HG03045 (cell line): Measurements from ENCODE around the gene KLHL25.
"Not testable (repeated sequence)": the region's sequence is repeated elsewhere in the genome, so short reads cannot be mapped to it uniquely, and the experiment has no call there.

Source experiments
- ATAC-seq: cut with Tn5 transposase; IDR thresholded peaks from one replicate; pipeline ENCODE4 v1.9.1; 2021; ENCODE audit warnings: mild to moderate bottlenecking, moderate library complexity; ENCODE audit not compliant: unreplicated experiment

The KLHL25 gene

DNA sequence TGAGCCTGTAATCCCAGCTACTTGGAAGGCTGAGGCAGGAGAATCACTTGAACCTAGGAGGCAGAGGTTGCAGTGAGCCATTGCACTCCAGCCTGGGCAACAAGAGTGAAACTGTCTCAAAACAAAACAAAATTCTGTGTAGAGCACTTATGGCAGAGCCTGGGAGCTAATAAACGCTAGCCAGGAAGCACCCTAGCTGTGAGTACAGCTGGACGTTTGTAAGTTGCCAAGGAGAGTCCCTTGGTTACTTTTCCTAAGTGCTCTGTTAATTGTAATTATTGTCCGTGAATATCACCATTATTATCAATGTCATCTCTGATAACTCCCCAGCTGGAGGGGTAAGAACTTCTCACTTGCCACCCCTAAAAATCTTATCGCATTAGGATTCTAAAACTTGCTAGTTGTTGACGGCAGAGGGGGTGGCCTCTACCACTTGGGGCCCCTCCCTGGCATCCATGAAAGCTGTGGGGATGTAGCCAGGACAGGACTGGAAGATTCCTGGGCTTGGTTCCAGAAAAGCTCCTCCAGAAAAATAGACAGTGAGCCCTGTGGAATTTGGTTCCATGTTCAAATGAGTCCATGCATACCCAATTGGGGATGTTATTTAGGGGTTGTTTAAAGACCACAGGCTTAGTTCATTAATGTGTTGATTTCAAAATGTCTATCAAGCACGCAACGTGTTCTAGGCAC, 9.9 kb upstream of the KLHL25 start:
- ATAC-seq, result no peak

DNA sequence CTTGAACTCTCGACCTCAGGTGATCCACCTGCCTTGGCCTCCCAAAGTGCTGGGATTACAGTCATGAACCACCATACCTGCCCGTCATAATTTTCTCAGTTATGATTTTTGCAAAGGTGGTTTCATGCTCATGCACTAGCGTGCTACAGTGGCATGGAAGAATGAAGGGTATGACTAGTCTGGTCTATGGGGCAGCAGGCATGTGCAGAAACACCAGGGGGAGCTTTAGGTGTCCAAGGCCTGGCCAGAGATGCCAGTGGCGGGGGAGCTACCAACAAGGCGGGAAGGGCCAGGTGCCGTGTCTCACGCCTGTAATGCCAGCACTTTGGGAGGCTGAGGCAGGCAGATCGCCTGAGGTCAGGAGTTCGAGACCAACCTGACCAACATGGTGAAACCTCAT, 7.9 kb upstream of the KLHL25 start:
- not testable (repeated sequence) for ATAC-seq

DNA sequence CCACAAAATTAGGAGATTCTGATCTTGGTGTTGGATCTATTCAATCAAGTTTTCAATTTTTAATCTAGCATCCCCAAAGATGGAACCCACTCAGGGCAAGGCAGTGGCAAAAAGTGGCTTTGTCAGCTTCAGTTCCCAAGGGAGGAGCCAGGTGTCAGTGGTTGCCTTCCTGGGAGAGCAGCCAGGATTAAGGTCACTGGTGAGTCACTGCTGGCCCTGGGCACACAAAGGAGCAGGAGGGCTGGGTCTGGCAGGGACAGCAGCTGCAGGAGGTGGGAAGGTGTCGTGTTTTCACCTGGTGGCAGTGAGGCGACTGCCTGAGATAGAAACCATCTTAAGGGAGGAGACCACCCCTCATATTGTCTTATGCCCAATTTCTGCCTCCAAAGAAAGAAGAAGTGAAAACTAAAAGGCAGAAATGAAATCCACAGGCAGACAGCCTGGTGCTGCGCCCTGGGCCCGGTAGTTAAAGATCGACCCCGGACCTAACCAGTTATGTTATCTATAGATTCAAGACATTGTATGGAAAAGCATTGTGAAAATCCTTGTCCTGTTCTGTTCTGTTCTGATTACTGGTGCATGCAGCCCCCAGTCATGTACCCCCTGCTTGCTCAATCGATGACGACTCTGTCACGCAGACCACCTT, 5.9 kb upstream of the KLHL25 start:
- ATAC-seq, result no peak

DNA sequence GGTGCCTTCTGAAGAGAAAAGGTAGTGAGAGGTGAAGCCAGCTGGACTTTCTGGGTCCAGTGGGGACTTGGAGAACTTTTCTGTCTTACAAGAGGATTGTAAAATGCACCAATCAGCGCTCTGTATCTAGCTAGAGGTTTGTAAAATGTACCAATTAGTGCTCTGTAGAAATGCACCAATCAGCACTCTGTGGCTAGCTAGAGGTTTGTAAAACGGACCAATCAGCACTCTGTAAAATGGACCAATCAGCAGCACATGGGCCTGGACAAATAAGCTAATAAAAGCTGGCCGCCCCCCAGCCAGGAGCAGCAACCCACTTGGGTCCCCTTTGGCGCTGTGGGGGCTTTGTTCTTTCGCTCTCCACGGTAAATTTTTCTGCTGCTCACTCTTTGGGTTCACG, 1.6 kb upstream of the KLHL25 start:
- ATAC-seq, result not testable (repeated sequence)

DNA sequence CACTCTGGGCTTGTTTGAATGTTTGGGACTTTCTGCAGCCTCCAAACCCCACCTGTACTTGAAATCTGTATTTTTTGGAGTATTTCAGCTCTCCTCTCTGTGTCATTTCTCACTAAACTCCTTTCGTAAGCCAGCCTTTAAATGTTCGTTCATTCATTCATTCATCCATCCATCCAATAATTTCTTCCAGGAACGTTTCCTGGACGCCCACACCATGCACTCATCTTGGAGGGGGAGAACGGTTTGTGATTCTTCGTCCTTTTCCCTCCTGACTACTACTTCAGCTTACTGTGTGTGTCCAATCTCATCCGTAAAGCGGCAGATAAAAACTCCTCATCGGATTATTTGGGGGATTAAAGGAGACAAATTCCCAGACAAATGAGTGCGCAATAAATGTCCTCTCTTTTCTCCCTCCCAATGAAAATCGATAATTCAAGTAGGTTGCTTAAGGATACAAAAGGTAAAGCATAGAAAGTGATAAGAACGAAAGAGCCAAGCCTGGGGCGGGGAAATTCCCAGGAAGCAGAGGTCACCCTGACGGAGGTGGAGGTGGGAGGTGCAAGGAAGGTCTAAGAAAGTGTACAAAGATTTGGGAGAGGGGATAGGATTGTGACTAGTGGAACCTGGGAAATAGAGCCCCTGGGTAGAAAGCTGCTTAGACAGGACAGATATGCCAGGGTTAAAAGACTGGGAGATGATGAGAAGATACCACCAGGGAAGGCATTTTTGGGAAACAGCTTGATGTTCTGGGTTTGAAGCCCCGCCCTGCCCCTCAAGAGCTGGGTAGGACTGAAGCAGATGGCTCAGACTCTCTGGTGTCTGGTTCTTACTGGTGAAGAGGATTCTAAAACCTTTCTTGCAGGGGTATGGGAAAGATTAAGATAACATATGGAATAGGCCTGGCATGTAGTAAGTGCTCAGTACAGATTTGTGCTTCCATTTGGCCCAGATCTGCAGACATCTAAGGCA, 896 bp upstream of the KLHL25 start:
- no peak for ATAC-seq

DNA sequence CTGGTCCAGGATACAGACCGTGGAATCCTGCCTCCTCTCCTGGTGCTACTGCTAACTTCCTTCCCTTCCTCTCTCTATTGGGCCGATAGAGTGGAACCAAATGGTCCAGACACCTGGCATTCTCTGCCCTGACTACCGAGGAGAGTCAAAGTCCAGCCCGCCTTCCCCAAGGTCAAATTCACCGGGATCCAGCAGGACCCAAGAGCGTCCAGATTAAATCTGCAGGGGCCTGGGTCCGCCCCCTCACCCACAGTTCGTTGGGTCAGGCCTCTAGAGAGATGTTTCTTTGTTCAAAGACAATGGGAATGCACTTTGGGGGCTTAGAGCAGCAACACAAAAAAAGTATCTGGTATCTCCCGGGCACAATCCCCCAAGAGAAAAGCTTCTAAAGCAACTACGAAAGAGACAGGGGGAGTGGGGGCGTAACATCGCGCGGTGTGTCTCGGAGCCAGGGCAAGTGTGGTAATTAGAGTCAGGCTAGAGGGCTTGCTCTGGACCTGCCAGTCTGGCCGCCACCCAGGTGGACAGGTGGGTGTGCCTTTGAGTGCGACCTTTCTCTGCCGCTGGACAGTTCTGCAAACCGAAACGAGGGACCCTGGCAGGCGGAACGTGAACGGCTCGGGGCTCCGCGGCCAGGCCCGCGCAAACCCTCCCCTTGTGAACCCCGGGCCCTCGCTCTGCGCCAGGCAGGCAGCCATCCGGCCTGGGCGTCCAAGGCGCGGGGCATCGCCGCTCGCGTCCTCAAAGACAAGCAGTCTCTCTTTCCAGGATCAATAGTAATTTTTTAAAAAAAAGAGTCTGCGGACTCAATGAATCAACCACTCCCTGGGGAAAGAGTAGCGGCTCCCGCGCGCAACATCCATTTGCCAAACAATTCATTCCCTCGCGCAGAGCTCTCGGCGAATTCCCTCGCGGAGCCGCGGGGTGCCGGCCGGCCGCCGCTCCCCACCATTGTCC, 806 bp downstream of the KLHL25 start:
- ATAC-seq, result peak; percentile 34

DNA sequence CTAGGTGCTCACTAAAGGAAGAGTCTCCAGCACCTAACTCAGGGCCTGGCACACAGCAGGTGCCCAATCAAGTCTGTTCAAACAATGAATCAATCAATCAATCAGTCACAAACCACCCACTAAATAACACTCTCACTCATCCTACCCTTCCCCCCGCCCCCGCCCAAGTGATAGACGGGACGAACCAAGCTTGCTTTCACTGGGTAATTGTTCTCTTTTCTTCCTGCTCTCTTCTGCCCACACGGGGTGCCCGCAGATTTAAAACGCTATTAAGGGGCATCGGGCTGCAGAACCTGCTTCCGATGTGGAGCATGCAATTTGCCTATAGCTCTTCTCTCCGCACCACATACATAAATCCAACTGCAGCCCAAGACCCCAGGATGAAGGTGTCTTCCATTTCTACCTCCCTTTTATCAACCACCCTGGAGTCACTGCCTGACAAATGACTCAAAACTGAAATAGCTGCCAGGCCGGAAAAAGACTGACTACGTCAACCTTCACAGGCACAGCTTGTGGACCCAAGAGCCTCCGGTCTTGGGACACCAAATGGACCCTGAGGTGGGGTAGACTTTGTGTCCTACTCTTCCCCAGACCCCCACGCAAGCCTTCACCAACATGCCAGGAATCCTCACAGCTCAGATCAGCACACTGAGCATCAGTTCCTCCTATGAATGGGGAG, 1.7 kb downstream of the KLHL25 start:
- ATAC-seq, result no peak

DNA sequence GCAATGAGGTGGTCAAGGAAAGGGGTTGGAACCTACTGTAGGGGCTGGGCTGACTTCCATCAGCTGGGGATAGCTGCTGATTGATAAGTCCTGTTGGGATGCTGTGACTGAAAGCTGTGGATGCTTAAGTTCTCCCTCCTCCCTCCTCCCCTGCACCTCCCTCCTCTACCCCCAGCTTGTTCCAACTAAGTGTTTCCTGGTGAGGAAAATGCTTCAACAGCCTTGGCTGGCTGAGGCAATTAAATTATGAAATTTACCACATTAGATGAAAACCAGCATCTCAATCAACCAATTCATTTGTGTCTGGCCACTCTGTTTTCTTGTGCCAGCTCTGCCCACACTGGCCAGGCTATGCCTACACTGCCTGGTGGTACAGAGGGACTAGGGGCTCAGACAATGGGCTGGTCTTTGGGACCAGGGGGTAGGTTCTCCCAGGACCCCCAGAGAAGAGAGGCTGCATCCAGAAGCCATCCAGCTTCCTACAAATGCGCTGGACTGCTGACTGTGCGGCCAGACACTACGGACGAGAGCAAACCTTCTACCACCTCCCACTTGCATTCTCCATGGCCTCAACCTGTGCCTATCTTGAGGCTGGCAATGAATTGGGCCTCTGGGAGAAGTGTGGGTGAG, 2.5 kb downstream of the KLHL25 start:
- no peak for ATAC-seq

DNA sequence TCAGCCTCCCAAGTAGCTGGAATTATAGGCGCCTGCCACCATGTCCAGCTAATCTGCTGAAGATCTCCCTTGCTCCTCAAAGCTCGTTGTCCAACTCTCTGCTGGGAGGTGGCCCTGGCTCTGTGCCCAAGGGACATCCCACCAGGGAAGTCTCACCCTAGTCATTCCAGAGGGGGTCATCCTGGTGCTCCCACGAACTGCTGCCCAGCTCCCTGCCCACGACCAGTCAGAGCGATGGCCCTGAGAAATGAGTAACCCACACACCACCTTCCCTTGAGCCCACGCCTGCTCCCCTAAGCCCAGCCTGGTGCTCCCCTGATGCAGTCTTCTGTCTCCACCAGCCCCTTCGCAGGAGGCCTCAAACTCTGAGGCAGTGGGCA, 5.2 kb downstream of the KLHL25 start:
- no peak for ATAC-seq

DNA sequence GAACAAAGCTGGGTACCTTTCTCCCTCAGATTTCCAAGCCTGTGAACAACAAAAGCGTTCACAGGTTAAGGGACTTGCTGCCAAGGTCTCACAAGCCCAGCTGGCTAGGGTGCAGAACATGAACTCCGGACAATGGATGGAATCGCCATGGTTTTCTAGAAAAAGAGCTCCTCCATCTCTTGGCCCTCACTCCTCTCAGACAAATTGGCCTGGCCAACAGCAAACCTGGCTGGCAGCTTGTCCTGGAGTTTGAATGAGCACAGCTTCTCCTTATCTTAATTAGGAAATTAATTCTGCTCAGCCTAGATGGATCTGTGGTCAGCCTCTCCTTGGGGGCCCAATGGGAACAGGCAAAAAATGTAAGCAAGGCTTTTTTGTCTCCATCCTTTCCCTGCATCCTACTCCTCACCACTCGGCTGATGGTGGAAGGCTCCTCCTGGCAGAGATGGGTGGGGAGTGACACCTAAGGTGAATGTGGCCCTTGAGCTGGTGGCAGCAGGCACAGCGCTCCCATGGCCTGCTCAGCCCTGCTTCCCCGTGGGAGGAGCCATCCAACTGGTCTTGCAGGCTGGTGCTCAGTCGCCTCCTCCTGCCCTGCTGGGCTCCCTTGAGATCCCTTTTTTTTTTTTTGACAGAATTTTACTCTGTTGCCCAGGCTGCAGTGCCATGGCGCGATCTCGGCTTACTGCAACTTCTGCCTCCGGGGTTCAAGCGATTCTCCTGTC, 5.8 kb downstream of the KLHL25 start:
- no peak for ATAC-seq

DNA sequence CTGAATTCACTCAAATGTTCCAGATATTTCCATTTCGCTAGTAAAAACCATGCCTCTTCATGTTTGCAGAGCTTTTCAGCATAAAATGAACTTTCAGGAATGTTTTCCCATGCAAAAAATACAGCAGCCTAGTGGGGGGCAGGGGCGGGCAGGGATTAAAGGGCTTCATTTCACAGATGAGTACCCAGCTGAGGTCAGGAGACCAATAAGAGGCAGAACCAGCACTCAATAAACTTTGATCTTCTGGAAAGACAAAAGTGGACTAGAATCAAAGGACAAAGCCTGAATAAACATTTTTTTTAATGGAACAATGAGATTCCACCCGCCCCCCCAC, 8.0 kb downstream of the KLHL25 start:
- ATAC-seq, result no peak

DNA sequence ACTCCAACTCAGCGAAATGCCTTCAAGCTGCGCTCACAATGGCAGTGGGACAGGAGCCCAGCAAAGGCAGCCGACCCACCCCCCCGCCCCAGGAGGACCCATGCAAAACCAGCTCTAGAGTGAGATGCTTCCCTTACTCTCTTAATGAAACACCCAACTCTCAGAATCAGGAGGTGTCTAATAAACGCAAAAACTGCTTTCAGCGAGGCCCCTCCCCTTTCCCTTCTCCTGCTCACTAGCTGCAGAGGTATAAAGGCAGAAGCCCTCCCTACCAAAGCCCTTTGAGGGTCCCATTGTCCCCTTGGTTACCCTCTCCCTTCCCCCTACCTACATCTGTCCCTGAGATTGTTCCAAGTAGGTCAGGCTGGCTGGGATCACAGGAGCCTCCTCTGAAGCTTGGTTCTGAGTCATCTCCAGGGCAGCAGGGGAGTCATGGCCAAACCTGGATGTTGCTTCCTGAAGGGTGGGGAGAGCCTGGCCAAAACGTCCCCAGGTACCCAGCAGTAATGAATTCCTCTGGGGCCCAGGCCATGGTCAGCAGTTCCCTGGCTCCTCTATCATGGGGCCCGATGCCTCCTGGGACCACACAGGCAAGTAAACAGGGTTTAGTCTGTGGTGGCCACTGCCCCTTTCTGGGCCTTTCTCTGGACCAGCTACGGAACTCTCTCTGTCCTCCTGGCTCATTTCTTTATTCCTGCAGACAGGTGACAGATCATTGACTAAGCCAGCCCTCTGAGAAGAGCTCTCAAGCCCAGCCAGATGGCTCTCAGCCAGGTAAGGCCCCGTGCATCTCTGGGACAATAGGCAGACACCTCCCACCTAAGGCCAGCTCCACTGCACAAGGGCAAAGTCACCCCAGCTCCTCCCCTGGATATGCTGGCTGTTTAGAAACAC, 8.6 kb downstream of the KLHL25 start:
- no peak for ATAC-seq

DNA sequence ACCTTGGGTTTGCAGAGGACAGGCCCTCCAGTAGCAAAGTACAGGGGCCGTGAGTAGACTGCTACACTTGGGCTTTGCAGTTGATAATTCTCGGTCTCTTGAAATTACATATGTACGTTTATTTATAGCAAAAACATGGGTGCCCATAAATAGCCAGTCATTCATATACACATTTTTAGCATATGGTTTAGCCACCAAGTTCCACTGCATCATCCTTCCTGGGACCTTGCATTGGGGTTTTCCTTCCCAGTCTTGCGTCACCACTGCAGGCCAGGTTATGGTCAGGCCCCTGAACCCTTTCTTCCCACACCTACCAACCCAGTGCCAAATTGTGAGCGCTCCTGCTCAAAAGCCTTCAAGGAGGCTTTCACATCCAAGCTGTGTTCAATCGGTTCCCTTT, 12.7 kb downstream of the KLHL25 start:
- ATAC-seq, result no peak

DNA sequence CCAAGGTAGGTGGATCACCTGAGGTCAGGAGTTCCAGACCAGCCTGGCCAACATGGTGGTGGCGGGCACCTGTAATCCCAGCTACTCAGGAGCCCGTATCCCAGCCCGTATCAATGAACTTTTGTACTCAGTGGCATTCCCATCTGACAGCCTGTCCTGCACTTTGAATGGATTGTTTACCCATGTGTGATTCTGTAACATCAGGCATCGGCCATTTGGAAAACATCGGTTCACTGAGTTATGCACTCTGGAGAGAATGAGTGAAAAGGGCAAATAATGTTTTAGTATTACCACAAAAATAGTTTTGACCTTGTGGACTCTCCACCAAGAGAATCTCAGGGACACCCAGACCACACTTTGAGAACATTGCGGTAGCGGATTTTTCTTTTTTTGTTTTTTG, 13.6 kb downstream of the KLHL25 start:
- ATAC-seq, result no peak

DNA sequence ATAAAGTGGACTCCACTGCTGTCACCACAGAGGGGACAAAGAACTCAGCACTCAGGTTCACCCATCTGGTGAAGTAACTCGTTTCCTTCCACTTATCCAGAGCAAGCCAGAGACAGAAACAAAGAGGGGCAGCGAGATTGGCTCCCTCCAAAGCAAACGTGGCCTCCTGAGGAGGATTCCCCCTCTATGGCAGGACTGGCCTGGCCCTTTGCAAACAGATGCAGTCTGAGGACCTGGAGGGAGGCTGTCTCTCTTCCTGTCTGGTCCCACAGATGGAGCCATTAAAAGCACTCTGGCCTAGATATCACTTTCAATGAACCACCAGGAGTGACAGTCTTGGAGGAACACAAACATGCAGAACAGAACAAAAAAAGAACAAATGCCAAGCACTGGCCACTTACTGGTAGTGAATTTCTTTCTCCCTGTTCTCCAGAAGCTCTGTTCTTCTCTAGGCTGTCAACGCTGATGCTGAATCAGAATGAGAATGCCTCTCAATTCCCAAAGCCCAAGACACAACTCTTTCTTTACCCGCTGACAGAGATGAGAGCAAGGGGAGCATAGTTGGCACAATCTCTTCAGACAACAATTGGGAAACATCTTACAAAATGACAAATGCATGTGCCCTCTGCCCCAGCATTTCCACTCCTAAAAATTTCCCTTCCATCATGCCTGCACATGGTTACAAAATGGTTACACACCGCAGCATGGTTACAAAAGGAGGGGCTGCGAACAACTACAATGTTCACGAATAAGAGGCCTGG, 14.3 kb downstream of the KLHL25 start:
- no peak for ATAC-seq

DNA sequence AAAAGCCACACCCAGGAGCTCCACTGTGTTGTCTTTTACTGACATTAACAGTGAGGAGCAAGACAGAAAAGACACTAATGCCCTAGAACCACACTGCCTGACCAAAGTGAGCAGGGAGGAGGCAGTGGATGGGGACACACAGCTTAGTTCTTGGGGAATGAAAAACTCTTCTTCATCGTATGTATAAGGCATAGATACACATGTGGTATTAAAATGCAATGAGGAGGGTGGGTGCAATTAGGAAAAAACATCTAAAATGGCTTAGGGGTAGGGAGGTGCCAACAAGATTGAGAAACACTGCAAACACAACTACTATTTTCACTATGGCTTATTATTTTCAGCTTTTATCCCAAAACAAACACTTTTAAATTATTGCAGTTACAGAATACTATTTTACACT, 15.5 kb downstream of the KLHL25 start:
- ATAC-seq, result no peak

DNA sequence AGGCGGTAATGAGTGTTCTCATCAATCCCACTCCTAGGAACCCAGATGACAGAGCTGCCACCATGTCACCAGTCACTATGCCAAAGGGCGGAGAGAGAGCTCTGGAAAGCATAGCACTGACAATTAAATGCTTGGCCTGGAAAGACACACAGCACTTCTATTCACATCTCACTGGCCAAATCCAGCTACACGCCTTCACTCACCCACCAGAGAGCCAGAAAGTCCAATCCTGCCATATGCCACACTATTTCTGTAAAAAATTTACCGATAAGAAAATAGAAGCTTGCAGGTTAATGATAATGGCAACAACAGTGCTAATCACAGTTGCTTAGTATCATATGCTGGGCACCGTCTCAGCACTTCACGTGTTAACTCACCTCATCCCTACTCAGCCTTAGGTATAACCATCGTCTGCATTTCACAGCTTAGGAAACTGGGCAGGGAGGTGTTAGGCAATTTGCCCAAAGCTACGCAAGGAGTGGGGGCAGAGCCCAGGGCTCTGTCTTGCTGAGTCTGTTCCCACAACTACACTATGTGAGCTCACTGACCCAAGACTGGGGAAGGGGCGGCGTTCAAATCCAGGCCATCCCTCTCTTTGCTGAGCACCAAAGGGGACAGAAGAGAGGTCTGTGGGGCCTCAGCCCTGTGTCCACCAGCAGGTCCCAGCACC, 16.5 kb downstream of the KLHL25 start:
- no peak for ATAC-seq
